Measurements from ENCODE around the gene ARHGAP23.

ARHGAP23 gene

GRCh38 chr17:38557396-38557795, 129.1 kb downstream of the ARHGAP23 start:
- TF ChIP-seq ZFX (IDR thresholded peaks at IDR 0.05) (no peak), CTCF (conservative IDR thresholded peaks at IDR 0.05) (no peak)
- H3K27ac ChIP-seq: no peak overlapping the region; the same call in 1 of the 2 replicates

- H3K27ac ChIP-seq: no peak overlapping the region; the same call in 1 of the 2 replicates
- TF ChIP-seq CTCF (conservative IDR thresholded peaks at IDR 0.05) (peak; percentile 99), ZFX (IDR thresholded peaks at IDR 0.05) (no peak)
Measured at GRCh38 chr17:38557836-38558727, 129.8 kb downstream of the ARHGAP23 start.

GRCh38 chr17:38558728-38559050, 130.4 kb downstream of the ARHGAP23 start:
- H3K27ac ChIP-seq: no peak overlapping the region
- no peak for TF ChIP-seq ZFX (IDR thresholded peaks at IDR 0.05)
- TF ChIP-seq CTCF (conservative IDR thresholded peaks at IDR 0.05): no peak

- H3K27ac ChIP-seq: no peak overlapping the region
- TF ChIP-seq ZFX (IDR thresholded peaks at IDR 0.05) (no peak), CTCF (conservative IDR thresholded peaks at IDR 0.05) (no peak)
Measured at GRCh38 chr17:38559051-38559879, 131.0 kb downstream of the ARHGAP23 start.

- TF ChIP-seq CTCF (conservative IDR thresholded peaks at IDR 0.05) (no peak), ZFX (IDR thresholded peaks at IDR 0.05) (no peak)
- H3K27ac ChIP-seq: no peak overlapping the region
Measured at GRCh38 chr17:38559880-38560230, 131.6 kb downstream of the ARHGAP23 start.

- no peak overlapping the region for H3K27ac ChIP-seq
- no peak for TF ChIP-seq ZFX (IDR thresholded peaks at IDR 0.05)
- TF ChIP-seq CTCF (conservative IDR thresholded peaks at IDR 0.05): no peak
Measured at GRCh38 chr17:38560503-38561318, 132.4 kb downstream of the ARHGAP23 start.

Measured in C4-2B (cell line).